Measurements from ENCODE around the gene NDUFAF5.

Gene NDUFAF5

DNA sequence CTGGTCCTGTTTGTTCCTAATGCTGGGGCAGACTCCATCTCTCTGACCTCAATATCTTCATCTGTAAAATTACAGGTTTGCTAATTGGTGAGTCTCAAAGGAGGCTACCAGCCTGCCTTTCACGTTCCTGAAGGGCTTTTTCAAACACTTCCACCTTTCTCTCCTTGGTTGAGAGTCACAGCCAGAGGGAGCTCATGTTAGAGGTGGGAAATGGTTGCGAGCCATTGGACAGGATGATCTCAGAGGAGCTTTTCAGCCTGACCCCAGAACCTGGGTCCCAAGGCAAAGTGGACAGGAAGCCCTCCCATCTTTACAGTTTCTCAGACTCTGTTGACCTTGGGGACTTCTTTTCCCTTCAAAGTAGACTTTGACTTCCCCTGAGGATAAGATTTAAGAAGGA is 37.6 kb downstream of the NDUFAF5 start:
- H3K4me1 ChIP-seq (ENCODE audit: control insufficient read depth, insufficient read depth, low read length), result peaks cover 5% of the 10 kb centered on the region; the same call in 1 of the 2 replicates
- H3K27ac ChIP-seq (ENCODE audit: low read depth, low read length), result no peak overlapping the region
- peaks cover 13% of the 10 kb centered on the region for H3K36me3 ChIP-seq (ENCODE audit: control insufficient read depth, insufficient read depth, low read length)
- H3K9ac ChIP-seq (ENCODE audit: low read length), result no peak overlapping the region
- no peaks in the 10 kb centered on the region for H3K9me3 ChIP-seq (ENCODE audit: control insufficient read depth, insufficient read depth, low read depth, low read length)
- no peaks in the 10 kb centered on the region for H3K27me3 ChIP-seq (ENCODE audit: control insufficient read depth, insufficient read depth, low read length)
- H3K4me3 ChIP-seq (ENCODE audit: low read depth, low read length), result no peak overlapping the region

DNA sequence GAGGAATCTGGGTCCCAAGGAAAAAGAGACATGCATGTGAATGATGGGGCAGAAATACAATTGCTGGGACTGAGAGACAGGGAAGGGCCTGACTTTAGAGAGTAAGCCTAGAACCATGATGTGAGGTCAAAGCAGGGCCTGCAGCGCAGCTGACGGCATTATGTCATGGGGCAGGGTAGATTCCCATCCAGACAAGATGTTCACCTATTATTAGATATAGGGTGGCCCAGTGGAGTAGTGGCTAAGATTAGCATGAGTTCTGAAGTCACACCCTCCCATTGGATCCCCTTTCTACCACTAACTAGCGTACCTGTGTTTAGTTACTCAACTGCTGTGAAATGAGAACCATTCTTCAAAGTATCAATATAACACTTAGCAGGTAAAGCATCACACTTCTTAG is 39.6 kb downstream of the NDUFAF5 start:
- H3K27ac ChIP-seq (ENCODE audit: low read depth, low read length), result no peak overlapping the region
- no peak overlapping the region for H3K9ac ChIP-seq (ENCODE audit: low read length)
- H3K27me3 ChIP-seq (ENCODE audit: control insufficient read depth, insufficient read depth, low read length), result no peaks in the 10 kb centered on the region
- no peaks in the 10 kb centered on the region for H3K36me3 ChIP-seq (ENCODE audit: control insufficient read depth, insufficient read depth, low read length)
- H3K4me3 ChIP-seq (ENCODE audit: low read depth, low read length), result no peak overlapping the region
- peaks cover 5% of the 10 kb centered on the region; the same call in 1 of the 2 replicates for H3K4me1 ChIP-seq (ENCODE audit: control insufficient read depth, insufficient read depth, low read length)
- H3K9me3 ChIP-seq (ENCODE audit: control insufficient read depth, insufficient read depth, low read depth, low read length), result no peaks in the 10 kb centered on the region

DNA sequence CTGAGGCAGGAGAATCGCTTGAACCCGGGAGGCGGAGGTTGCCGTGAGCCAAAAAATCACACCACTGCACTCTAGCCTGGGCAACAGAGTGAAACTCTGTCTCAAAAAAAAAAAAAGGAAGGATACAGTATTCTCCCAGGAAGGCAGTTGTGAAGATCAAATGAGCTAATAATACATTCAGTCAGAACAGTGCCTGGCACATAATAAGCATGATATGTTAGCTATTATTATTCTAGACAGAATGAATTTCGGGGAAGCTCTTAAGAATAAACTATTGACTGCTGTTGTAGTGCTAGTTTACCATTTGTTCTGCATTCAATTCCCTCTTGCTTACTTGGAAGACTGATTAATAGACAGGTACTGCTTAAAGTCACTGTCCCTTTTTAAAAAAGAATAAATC is 40.6 kb downstream of the NDUFAF5 start:
- Histone ChIP-seq H3K4me3 (ENCODE audit: low read depth, low read length) (no peak overlapping the region), H3K9ac (ENCODE audit: low read length) (no peak overlapping the region)

DNA sequence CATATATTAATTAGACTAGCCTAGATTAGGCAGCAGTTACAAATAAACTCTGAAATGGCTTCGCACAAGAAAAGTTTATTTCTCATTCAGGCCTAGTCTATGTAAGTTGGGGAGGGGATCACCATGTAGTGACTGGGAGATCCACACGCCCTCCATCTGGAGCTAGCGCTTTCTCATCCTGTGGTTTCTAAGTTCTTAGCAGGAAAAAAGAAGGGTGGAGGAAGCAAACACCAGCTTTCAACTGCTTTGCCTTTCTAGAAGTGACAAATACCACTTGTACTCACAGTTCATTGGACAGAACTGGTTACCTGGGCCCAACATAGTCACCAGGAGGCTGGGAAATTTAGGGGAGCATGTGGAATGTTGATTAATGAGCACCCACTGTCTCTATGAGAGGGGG is 46.6 kb downstream of the NDUFAF5 start:
- Histone ChIP-seq H3K4me1 (ENCODE audit: control insufficient read depth, insufficient read depth, low read length) (no peaks in the 10 kb centered on the region), H3K9me3 (ENCODE audit: control insufficient read depth, insufficient read depth, low read depth, low read length) (0 out of 2 replicates have a peak, but pooled peaks cover 4% of the 10 kb centered on the region), H3K27ac (ENCODE audit: low read depth, low read length) (no peak overlapping the region), H3K27me3 (ENCODE audit: control insufficient read depth, insufficient read depth, low read length) (no peaks in the 10 kb centered on the region), H3K36me3 (ENCODE audit: control insufficient read depth, insufficient read depth, low read length) (no peaks in the 10 kb centered on the region), H3K9ac (ENCODE audit: low read length) (no peak overlapping the region), H3K4me3 (ENCODE audit: low read depth, low read length) (no peak overlapping the region)

More for the DNA sequence above, 40.6 kb downstream of the NDUFAF5 start:
- H3K36me3 ChIP-seq (ENCODE audit: control insufficient read depth, insufficient read depth, low read length), result no peaks in the 10 kb centered on the region
- no peaks in the 10 kb centered on the region for H3K9me3 ChIP-seq (ENCODE audit: control insufficient read depth, insufficient read depth, low read depth, low read length)
- no peaks in the 10 kb centered on the region for H3K27me3 ChIP-seq (ENCODE audit: control insufficient read depth, insufficient read depth, low read length)
- no peak overlapping the region for H3K27ac ChIP-seq (ENCODE audit: low read depth, low read length)
- H3K4me1 ChIP-seq (ENCODE audit: control insufficient read depth, insufficient read depth, low read length), result peaks cover 5% of the 10 kb centered on the region; the same call in 1 of the 2 replicates

DNA sequence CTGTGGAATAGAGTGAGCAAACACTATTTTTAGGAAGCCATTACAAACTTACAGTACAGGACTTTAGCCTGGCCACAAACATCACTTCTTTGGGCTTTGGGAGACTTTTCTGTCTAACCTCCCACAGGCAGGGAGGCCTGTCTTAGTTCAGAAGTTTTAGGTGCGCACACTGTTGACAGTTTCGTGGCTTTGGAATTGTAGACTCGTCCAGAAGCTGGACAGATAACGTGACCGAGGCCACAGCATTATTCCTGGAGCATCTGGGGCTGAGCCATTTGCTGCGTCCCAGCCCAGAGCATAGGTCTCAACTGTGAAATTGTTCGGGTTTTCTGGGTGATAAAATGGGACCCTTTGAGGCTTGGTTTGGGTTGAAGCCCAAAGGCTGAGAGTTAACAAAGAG is 53.8 kb downstream of the NDUFAF5 start:
- H3K27ac ChIP-seq (ENCODE audit: low read depth, low read length), result no peak overlapping the region
- no peaks in the 10 kb centered on the region for H3K4me1 ChIP-seq (ENCODE audit: control insufficient read depth, insufficient read depth, low read length)
- H3K36me3 ChIP-seq (ENCODE audit: control insufficient read depth, insufficient read depth, low read length), result no peaks in the 10 kb centered on the region
- H3K4me3 ChIP-seq (ENCODE audit: low read depth, low read length), result no peak overlapping the region
- H3K9me3 ChIP-seq (ENCODE audit: control insufficient read depth, insufficient read depth, low read depth, low read length), result no peaks in the 10 kb centered on the region
- peaks cover 7% of the 10 kb centered on the region; the same call in 1 of the 2 replicates for H3K27me3 ChIP-seq (ENCODE audit: control insufficient read depth, insufficient read depth, low read length)
- no peak overlapping the region for H3K9ac ChIP-seq (ENCODE audit: low read length)

DNA sequence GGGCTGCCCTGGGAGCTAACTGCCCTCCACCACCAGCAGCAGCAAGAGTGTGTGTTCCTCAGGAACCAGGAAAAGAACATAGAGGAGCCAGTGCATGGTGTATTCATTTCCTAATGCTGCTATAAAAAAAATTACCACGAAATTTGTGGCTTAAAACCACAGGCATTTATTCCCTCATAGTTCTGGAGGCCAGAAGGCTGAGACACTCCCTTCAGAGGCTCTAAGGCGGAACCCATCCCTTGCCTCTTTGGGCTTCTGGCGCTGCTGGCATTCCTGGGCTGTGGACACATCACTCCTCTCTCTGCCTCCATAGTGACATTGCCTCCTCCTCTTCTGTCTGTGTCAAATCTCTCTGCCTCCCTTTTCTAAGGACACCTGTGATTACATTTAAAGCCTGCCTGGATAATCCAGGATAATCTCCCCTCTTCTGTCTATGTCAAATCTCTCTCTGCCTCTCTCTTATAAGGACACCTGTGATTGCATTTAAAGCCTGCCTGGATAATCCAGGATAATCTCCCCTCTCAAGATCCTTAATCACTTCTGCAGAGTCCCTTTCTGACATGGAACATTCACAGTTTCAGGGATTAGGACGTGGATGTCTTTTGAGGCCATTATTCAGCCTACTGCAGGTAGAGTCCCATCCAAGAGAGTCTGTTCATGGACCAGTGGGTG is 54.7 kb downstream of the NDUFAF5 start:
- H3K4me3 ChIP-seq (ENCODE audit: low read depth, low read length), result no peak overlapping the region
- H3K27ac ChIP-seq (ENCODE audit: low read depth, low read length), result no peak overlapping the region
- H3K4me1 ChIP-seq (ENCODE audit: control insufficient read depth, insufficient read depth, low read length), result no peaks in the 10 kb centered on the region
- H3K36me3 ChIP-seq (ENCODE audit: control insufficient read depth, insufficient read depth, low read length), result no peaks in the 10 kb centered on the region
- peaks cover 7% of the 10 kb centered on the region; the same call in 1 of the 2 replicates for H3K27me3 ChIP-seq (ENCODE audit: control insufficient read depth, insufficient read depth, low read length)
- H3K9ac ChIP-seq (ENCODE audit: low read length), result no peak overlapping the region
- no peaks in the 10 kb centered on the region for H3K9me3 ChIP-seq (ENCODE audit: control insufficient read depth, insufficient read depth, low read depth, low read length)

DNA sequence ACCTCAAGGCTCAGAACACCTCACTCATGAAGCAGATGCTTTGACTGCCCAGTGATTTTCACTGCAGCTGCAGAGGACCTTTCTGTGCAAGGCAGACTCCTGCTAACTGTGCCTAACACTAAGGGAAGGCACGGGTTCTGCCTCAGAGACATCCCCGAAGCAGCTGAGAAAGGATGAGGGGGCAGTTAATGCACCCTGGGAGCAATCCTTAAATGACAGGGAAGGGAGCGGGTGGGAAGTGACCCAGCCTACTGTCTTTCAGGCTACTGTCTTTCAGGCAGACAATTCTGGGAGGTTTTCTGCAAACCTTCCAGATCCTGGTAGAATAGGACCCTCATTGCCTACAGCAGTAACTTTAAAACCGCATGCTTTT is 55.3 kb downstream of the NDUFAF5 start:
- Histone ChIP-seq H3K9me3 (ENCODE audit: control insufficient read depth, insufficient read depth, low read depth, low read length) (no peaks in the 10 kb centered on the region), H3K4me1 (ENCODE audit: control insufficient read depth, insufficient read depth, low read length) (no peaks in the 10 kb centered on the region), H3K27ac (ENCODE audit: low read depth, low read length) (no peak overlapping the region), H3K4me3 (ENCODE audit: low read depth, low read length) (no peak overlapping the region), H3K36me3 (ENCODE audit: control insufficient read depth, insufficient read depth, low read length) (no peaks in the 10 kb centered on the region), H3K27me3 (ENCODE audit: control insufficient read depth, insufficient read depth, low read length) (peaks cover 7% of the 10 kb centered on the region; the same call in 1 of the 2 replicates), H3K9ac (ENCODE audit: low read length) (no peak overlapping the region)

DNA sequence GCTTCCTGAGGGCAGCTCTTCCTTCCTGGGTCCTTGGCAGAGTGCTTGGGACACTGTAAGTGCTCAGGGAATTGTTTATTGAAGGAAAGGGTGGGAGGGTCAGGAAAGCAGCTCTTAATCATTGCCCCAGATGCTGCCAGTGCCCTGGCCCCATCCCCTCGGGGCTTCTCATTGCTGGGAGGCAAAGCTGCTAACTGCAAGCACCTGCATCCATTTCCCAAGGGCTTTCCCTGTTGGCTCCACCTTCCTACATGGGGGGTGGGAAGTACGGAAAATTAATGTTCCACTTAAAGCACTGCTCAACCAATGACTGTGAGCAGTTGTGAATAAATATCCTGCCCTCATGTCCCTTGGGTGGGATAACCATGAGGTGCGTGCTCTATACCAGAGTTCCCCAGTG is 56.4 kb downstream of the NDUFAF5 start:
- Histone ChIP-seq H3K27me3 (ENCODE audit: control insufficient read depth, insufficient read depth, low read length) (peaks cover 7% of the 10 kb centered on the region; the same call in 1 of the 2 replicates), H3K9ac (ENCODE audit: low read length) (no peak overlapping the region), H3K36me3 (ENCODE audit: control insufficient read depth, insufficient read depth, low read length) (no peaks in the 10 kb centered on the region), H3K4me3 (ENCODE audit: low read depth, low read length) (no peak overlapping the region), H3K27ac (ENCODE audit: low read depth, low read length) (no peak overlapping the region), H3K9me3 (ENCODE audit: control insufficient read depth, insufficient read depth, low read depth, low read length) (no peaks in the 10 kb centered on the region), H3K4me1 (ENCODE audit: control insufficient read depth, insufficient read depth, low read length) (no peaks in the 10 kb centered on the region)

DNA sequence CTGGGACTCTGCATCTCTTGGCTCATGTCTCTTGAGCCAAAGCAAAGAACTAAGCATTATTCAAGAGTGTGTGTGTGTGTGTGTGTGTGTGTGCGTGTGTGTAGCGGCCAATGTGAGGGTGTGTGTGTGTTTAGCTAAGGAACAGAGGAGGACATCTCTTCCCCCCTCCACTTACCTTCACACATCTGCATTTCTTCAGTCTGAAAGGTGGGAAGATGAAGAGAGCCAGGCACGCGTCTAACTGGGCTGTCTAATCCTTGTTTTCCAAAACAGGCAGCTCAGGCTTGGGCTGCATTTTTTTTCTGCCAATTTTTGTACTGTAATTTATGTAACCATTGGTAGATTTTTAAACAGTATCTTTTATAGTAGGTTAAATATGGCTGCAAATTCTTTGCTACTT is 59.5 kb downstream of the NDUFAF5 start:
- H3K36me3 ChIP-seq (ENCODE audit: control insufficient read depth, insufficient read depth, low read length), result no peaks in the 10 kb centered on the region
- H3K9me3 ChIP-seq (ENCODE audit: control insufficient read depth, insufficient read depth, low read depth, low read length), result no peaks in the 10 kb centered on the region
- no peak overlapping the region for H3K4me3 ChIP-seq (ENCODE audit: low read depth, low read length)
- no peak overlapping the region for H3K27ac ChIP-seq (ENCODE audit: low read depth, low read length)
- no peak overlapping the region for H3K9ac ChIP-seq (ENCODE audit: low read length)
- H3K4me1 ChIP-seq (ENCODE audit: control insufficient read depth, insufficient read depth, low read length), result no peaks in the 10 kb centered on the region
- peaks cover 7% of the 10 kb centered on the region; the same call in 1 of the 2 replicates for H3K27me3 ChIP-seq (ENCODE audit: control insufficient read depth, insufficient read depth, low read length)

DNA sequence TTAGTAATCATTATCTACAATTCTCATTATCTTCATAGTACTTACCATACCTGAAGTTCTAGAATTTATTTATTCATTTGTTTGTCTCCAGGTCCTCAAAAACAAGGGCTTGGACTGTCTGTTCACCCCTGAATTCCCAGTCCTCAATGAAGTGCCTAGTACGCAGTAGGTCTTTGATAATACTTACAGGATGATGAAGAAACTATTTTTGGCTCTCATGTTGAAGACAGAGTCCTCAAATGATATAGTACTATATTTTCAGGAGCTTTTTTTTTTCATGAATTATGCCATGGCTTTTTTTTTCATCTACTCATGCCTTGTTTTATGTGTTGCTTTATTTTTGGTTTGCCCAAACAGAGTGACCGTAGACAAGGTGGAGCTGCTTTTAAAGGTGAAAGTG is 66.5 kb downstream of the NDUFAF5 start:
- no peak overlapping the region for H3K9ac ChIP-seq (ENCODE audit: low read length)
- no peaks in the 10 kb centered on the region for H3K27me3 ChIP-seq (ENCODE audit: control insufficient read depth, insufficient read depth, low read length)
- no peaks in the 10 kb centered on the region for H3K36me3 ChIP-seq (ENCODE audit: control insufficient read depth, insufficient read depth, low read length)
- no peak overlapping the region for H3K4me3 ChIP-seq (ENCODE audit: low read depth, low read length)
- no peak overlapping the region for H3K27ac ChIP-seq (ENCODE audit: low read depth, low read length)
- no peaks in the 10 kb centered on the region; the same call in 1 of the 2 replicates for H3K4me1 ChIP-seq (ENCODE audit: control insufficient read depth, insufficient read depth, low read length)
- no peaks in the 10 kb centered on the region for H3K9me3 ChIP-seq (ENCODE audit: control insufficient read depth, insufficient read depth, low read depth, low read length)

DNA sequence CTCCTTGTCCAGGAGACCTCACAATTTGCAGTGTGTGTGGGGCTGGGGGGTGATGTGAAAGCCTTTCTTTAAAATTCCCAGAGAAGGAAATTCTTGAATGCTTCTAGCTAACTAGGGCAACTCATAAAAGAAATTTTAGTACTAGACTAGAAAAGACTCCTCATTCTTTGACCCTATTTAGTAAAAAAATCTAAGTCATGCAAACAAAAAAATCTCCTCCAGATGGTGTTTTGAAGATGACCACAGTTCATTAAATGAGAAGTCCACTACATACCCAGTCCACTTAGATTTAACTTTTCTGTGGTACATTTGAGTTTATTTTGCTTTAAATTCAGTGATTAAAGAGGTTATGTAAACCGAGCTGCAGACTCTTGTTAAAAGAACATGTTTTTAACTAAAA is 67.5 kb downstream of the NDUFAF5 start:
- no peaks in the 10 kb centered on the region for H3K9me3 ChIP-seq (ENCODE audit: control insufficient read depth, insufficient read depth, low read depth, low read length)
- H3K4me1 ChIP-seq (ENCODE audit: control insufficient read depth, insufficient read depth, low read length), result no peaks in the 10 kb centered on the region; the same call in 1 of the 2 replicates
- H3K27me3 ChIP-seq (ENCODE audit: control insufficient read depth, insufficient read depth, low read length), result no peaks in the 10 kb centered on the region
- no peak overlapping the region for H3K9ac ChIP-seq (ENCODE audit: low read length)
- no peaks in the 10 kb centered on the region for H3K36me3 ChIP-seq (ENCODE audit: control insufficient read depth, insufficient read depth, low read length)
- H3K4me3 ChIP-seq (ENCODE audit: low read depth, low read length), result no peak overlapping the region
- no peak overlapping the region for H3K27ac ChIP-seq (ENCODE audit: low read depth, low read length)
